Upper lobe of left lung (tissue), 6 donors: ENCODE data around the gene LZTS2. TPM values are rescaled to one million over a fixed set of nuclear protein-coding genes. Genes with fewer than 3 reads are reported as not detected.
A peak's percentile ranks its signal among the peaks of the same experiment; 100 is the strongest.

Source experiments
- ATAC-seq, 2 donors: fragments of 200-7000 bp; cut with Tn5 transposase; one replicate each; pipeline ENCODE4 v1.9.1; 2022; ENCODE audit warnings: mild to moderate bottlenecking in 2 of 2, moderate library complexity in 2 of 2; ENCODE audit not compliant: low FRiP score in 2 of 2
- DNase-seq, 2 donors: peaks; one replicate each; pipeline ENCODE4 v3.0.0-alpha.2; 2019 to 2020
- H3K27ac ChIP-seq, 4 donors: fragments of 200-600 bp; sonication (generic); one replicate each; pipeline ENCODE4 v1.5.1; 2016 to 2019
- H3K27me3 ChIP-seq, 4 donors: fragments of 200-600 bp; sonication (generic); one replicate each; pipeline ENCODE4 v1.5.1; 2017 to 2019
- H3K36me3 ChIP-seq, 4 donors: fragments of 200-600 bp; sonication (generic); one replicate each; pipeline ENCODE4 v1.5.1; 2016 to 2019
- H3K4me1 ChIP-seq, 4 donors: fragments of 200-600 bp; sonication (generic); one replicate each; pipeline ENCODE4 v1.5.1; 2018 to 2019
- H3K4me3 ChIP-seq, 4 donors: fragments of 200-600 bp; sonication (generic); one replicate each; pipeline ENCODE4 v1.5.1; 2017 to 2019; ENCODE audit warnings: mild to moderate bottlenecking in 2 of 4, moderate library complexity in 1 of 4
- H3K9me3 ChIP-seq, 4 donors: fragments of 200-600 bp; sonication (generic); one replicate each; pipeline ENCODE4 v1.5.1; 2018 to 2019
- CTCF ChIP-seq, 6 experiments: fragments of 450-650 bp in 4 of 6; fragments of 200-600 bp in 2 of 6; sonication (generic) in 2 of 6; IDR thresholded peaks; one replicate each; pipeline ENCODE4 v1.5.1; 2016 to 2019; ENCODE audit warnings: antibody characterized with exemption in 6 of 6
- EP300 ChIP-seq, 4 donors: sonication (generic); formaldehyde crosslinking; IDR thresholded peaks; one replicate each; pipeline ENCODE4 v1.5.1; 2017; ENCODE audit warnings: antibody characterized with exemption in 4 of 4, control low read depth in 2 of 4
- POLR2A ChIP-seq, 4 donors: fragments of 450-650 bp; IDR thresholded peaks; one replicate each; pipeline ENCODE4 v1.5.1; 2016 to 2017; ENCODE audit warnings: antibody characterized with exemption in 4 of 4, mild to moderate bottlenecking in 2 of 4
- POLR2AphosphoS5 ChIP-seq, 2 donors: sonication (generic); formaldehyde crosslinking; IDR thresholded peaks; one replicate each; pipeline ENCODE4 v1.5.1; 2017; ENCODE audit warnings: antibody characterized with exemption in 2 of 2
- WGBS, 2 donors: methylation state at CpG; one replicate each; pipeline ENCODE4 v1.1.5; 2017 to 2018; 5-methylcytosine and 5-hydroxymethylcytosine counted together
- total RNA-seq, 6 donors: library from RNA; depleted of rRNA in 4 of 6; stranded (reverse); fragments of >200 nt in 4 of 6; gene quantifications; one replicate each; pipeline versions ENCODE4 v1.1.0 to v1.2.1, GENCODE V29; 2016 to 2021
- donor health status: DM: no; HTN: no; CAD: no; lungs with moderate emphysema.
- donor health status: DM: no; HTN: yes; CAD: no; lungs with severe emphysema.

LZTS2 gene
- total RNA-seq, 6 donors from 2014 or later: 42.5 to 105 (median 60.1) TPM

GRCh38 chr10:101047268-101047667 is 47.7 kb downstream of the LZTS2 start:
- H3K36me3 ChIP-seq: no peaks in the 10 kb centered on the region
- ATAC-seq (no peak), DNase-seq (peak in 1 of 2 donors; percentile 76)
- no peaks in the 10 kb centered on the region for H3K9me3 ChIP-seq
- H3K27ac ChIP-seq: no peak overlapping the region
- no peak overlapping the region for H3K4me3 ChIP-seq
- WGBS, 2 donors: 28 to 30% methylated on average over 16 of the region's 16 CpGs
- H3K4me1 ChIP-seq: peaks cover 20 to 29% (median 24%) of the 10 kb centered on the region in 4 donors
- TF ChIP-seq POLR2A (IDR thresholded peaks at IDR 0.05) (no peak), POLR2AphosphoS5 (IDR thresholded peaks at IDR 0.05) (no peak), CTCF (IDR thresholded peaks at IDR 0.05) (no peak), EP300 (IDR thresholded peaks at IDR 0.05) (no peak)
- peaks cover 4 to 39% (median 20%) of the 10 kb centered on the region in 4 donors for H3K27me3 ChIP-seq

GRCh38 chr10:101047961-101048892 is 48.6 kb downstream of the LZTS2 start:
- ATAC-seq: no peak
- 18 to 19% methylated on average over 23 to 55 of the region's 62 CpGs for WGBS, 2 donors
- H3K4me1 ChIP-seq: peaks cover 15 to 24% (median 19%) of the 10 kb centered on the region in 4 donors
- no peak overlapping the region for H3K27ac ChIP-seq
- no peaks in the 10 kb centered on the region for H3K36me3 ChIP-seq
- DNase-seq: peak in 1 of 2 donors; percentile 71
- H3K4me3 ChIP-seq: peak overlapping the region in 1 of 4 donors; percentile 7
- H3K9me3 ChIP-seq: no peaks in the 10 kb centered on the region
- peaks cover 4 to 39% (median 20%) of the 10 kb centered on the region in 4 donors for H3K27me3 ChIP-seq
- peak in 1 of 6 experiments; percentile 19 for TF ChIP-seq CTCF (IDR thresholded peaks at IDR 0.05)
- TF ChIP-seq POLR2A (IDR thresholded peaks at IDR 0.05): no peak
- no peak for TF ChIP-seq EP300 (IDR thresholded peaks at IDR 0.05)
- no peak for TF ChIP-seq POLR2AphosphoS5 (IDR thresholded peaks at IDR 0.05)

- Histone ChIP-seq H3K9me3 (no peaks in the 10 kb centered on the region), H3K4me3 (peak overlapping the region in 1 of 4 donors; percentile 18), H3K4me1 (peaks cover 7 to 19% (median 12%) of the 10 kb centered on the region in 4 donors), H3K27ac (no peak overlapping the region), H3K27me3 (peaks cover 4 to 39% (median 20%) of the 10 kb centered on the region in 4 donors), H3K36me3 (no peaks in the 10 kb centered on the region)
- no peak for TF ChIP-seq POLR2AphosphoS5 (IDR thresholded peaks at IDR 0.05)
- no peak for TF ChIP-seq POLR2A (IDR thresholded peaks at IDR 0.05)
- TF ChIP-seq CTCF (IDR thresholded peaks at IDR 0.05): peak; percentile 71 to 97 (median 82)
- TF ChIP-seq EP300 (IDR thresholded peaks at IDR 0.05): no peak
- peak; percentile 69 to 95 for DNase-seq
- WGBS, 2 donors: 21 to 23% methylated on average over 24 to 27 of the region's 42 CpGs
- peak; percentile 74 to 84 for ATAC-seq
Measured at GRCh38 chr10:101050208-101051069, 50.8 kb downstream of the LZTS2 start.

- Histone ChIP-seq H3K9me3 (no peaks in the 10 kb centered on the region), H3K4me3 (no peak overlapping the region), H3K27me3 (peaks cover 4 to 37% (median 16%) of the 10 kb centered on the region in 4 donors), H3K27ac (no peak overlapping the region), H3K4me1 (peaks cover 7 to 19% (median 12%) of the 10 kb centered on the region in 4 donors), H3K36me3 (no peaks in the 10 kb centered on the region)
- no peak for TF ChIP-seq EP300 (IDR thresholded peaks at IDR 0.05)
- no peak for TF ChIP-seq CTCF (IDR thresholded peaks at IDR 0.05)
- no peak for TF ChIP-seq POLR2AphosphoS5 (IDR thresholded peaks at IDR 0.05)
- no peak for TF ChIP-seq POLR2A (IDR thresholded peaks at IDR 0.05)
- ATAC-seq (no peak), DNase-seq (no peak)
- WGBS, 2 donors: 96 to 100% methylated on average over 1 to 3 of the region's 3 CpGs
Measured at GRCh38 chr10:101052285-101052684, 52.7 kb downstream of the LZTS2 start.
